ENCODE data around the gene TTLL5. TPM values are rescaled to one million over a fixed set of nuclear protein-coding genes. Genes with fewer than 3 reads are reported as not detected.

TTLL5 gene
- total RNA-seq, 2 experiments from 2014 or later, result 23.6 to 28.4 TPM

GRCh38 chr14:75705014-75705413 is 44.0 kb downstream of the TTLL5 start:
- H3K9me3 Mint-ChIP-seq, result no peaks in the 10 kb centered on the region
- peaks cover 8% of the 10 kb centered on the region for H3K36me3 Mint-ChIP-seq
- no peaks in the 10 kb centered on the region for H3K27me3 Mint-ChIP-seq
- ChIA-PET POLR2A (no interaction called here), CTCF (interaction anchor here (1.2 kb wide), 1 partner anchor 277 kb away, joined by 7 read pairs; the partner anchor contains the start of gene TGFB3)
- intact Hi-C loops (cut with micrococcal nuclease), result loop anchor here (1.0 kb wide), 1 partner anchor 32 kb away; no protein-coding TSS in a partner anchor
- H3K4me3 Mint-ChIP-seq, result no peak overlapping the region
- H3K4me1 Mint-ChIP-seq (ENCODE audit: low read depth), result no peaks in the 10 kb centered on the region
- no peak overlapping the region for H3K27ac Mint-ChIP-seq
- no peak for DNase-seq

GRCh38 chr14:75709207-75709812 is 48.3 kb downstream of the TTLL5 start:
- Mint-ChIP-seq H3K4me1 (ENCODE audit: low read depth) (no peaks in the 10 kb centered on the region), H3K4me3 (no peak overlapping the region), H3K9me3 (no peaks in the 10 kb centered on the region), H3K36me3 (no peaks in the 10 kb centered on the region), H3K27ac (no peak overlapping the region), H3K27me3 (no peaks in the 10 kb centered on the region)
- ChIA-PET POLR2A (interaction anchor here (0.6 to 1.0 kb wide), 2 partner anchors 85 to 171 kb away, joined by 3 read pairs; no protein-coding TSS in a partner anchor), CTCF (interaction anchor here (0.6 to 6.2 kb wide), 46 partner anchors 9 to 679 kb away, joined by 3 to 181 read pairs (median 5); partner anchors contain the start of genes ERG28, FLVCR2, IFT43 and TGFB3)
- DNase-seq, result peak; percentile 69
- intact Hi-C loops (cut with micrococcal nuclease), result loop anchor here (1.0 kb wide), 1 partner anchor 273 kb away; no protein-coding TSS in a partner anchor

GRCh38 chr14:75711105-75711795 is 50.2 kb downstream of the TTLL5 start:
- intact Hi-C loops (cut with micrococcal nuclease), result no loop called here
- POLR2A ChIA-PET, result no interaction called here
- DNase-seq, result peak; percentile 29
- no peak overlapping the region for H3K4me3 Mint-ChIP-seq
- no peak overlapping the region for H3K27ac Mint-ChIP-seq
- no peaks in the 10 kb centered on the region for H3K4me1 Mint-ChIP-seq (ENCODE audit: low read depth)
- H3K27me3 Mint-ChIP-seq, result no peaks in the 10 kb centered on the region
- CTCF ChIA-PET, result interaction anchor here (0.9 to 6.2 kb wide), 10 partner anchors 9 to 340 kb away, joined by 3 to 181 read pairs (median 5); partner anchors contain the start of genes FLVCR2, IFT43 and TGFB3
- H3K36me3 Mint-ChIP-seq, result no peaks in the 10 kb centered on the region
- no peaks in the 10 kb centered on the region for H3K9me3 Mint-ChIP-seq

- Mint-ChIP-seq H3K4me1 (ENCODE audit: low read depth) (no peaks in the 10 kb centered on the region), H3K4me3 (no peak overlapping the region), H3K36me3 (no peaks in the 10 kb centered on the region), H3K27ac (no peak overlapping the region), H3K9me3 (no peaks in the 10 kb centered on the region), H3K27me3 (no peaks in the 10 kb centered on the region)
- DNase-seq, result peak; percentile 28
- ChIA-PET POLR2A (no interaction called here), CTCF (interaction anchor here (1.0 to 6.2 kb wide), 5 partner anchors 9 to 339 kb away, joined by 3 to 181 read pairs (median 4); partner anchors contain the start of genes IFT43 and TGFB3)
- intact Hi-C loops (cut with micrococcal nuclease), result no loop called here
These were observed 50.8 kb downstream of the TTLL5 start for GRCh38 chr14:75711796-75712211.

GRCh38 chr14:75714991-75715390 is 53.9 kb downstream of the TTLL5 start:
- Mint-ChIP-seq H3K9me3 (no peaks in the 10 kb centered on the region), H3K27me3 (no peaks in the 10 kb centered on the region), H3K27ac (no peak overlapping the region), H3K36me3 (peaks cover 5% of the 10 kb centered on the region), H3K4me1 (ENCODE audit: low read depth) (no peaks in the 10 kb centered on the region), H3K4me3 (no peak overlapping the region)
- CTCF ChIA-PET, result interaction anchor here (1.1 kb wide), 1 partner anchor 192 kb away, joined by 4 read pairs; no protein-coding TSS in a partner anchor
- intact Hi-C loops (cut with micrococcal nuclease), result no loop called here
- no peak for DNase-seq
- POLR2A ChIA-PET, result no interaction called here

GRCh38 chr14:75715926-75716780 is 55.1 kb downstream of the TTLL5 start:
- no peaks in the 10 kb centered on the region for H3K27me3 Mint-ChIP-seq
- no peak for DNase-seq
- H3K27ac Mint-ChIP-seq, result no peak overlapping the region
- ChIA-PET POLR2A (no interaction called here), CTCF (interaction anchor here (1.1 kb wide), 1 partner anchor 191 kb away, joined by 4 read pairs; no protein-coding TSS in a partner anchor)
- no peaks in the 10 kb centered on the region for H3K4me1 Mint-ChIP-seq (ENCODE audit: low read depth)
- intact Hi-C loops (cut with micrococcal nuclease), result no loop called here
- H3K9me3 Mint-ChIP-seq, result no peaks in the 10 kb centered on the region
- peaks cover 9% of the 10 kb centered on the region for H3K36me3 Mint-ChIP-seq
- no peak overlapping the region for H3K4me3 Mint-ChIP-seq

GRCh38 chr14:75717729-75718128 is 56.7 kb downstream of the TTLL5 start:
- intact Hi-C loops (cut with micrococcal nuclease), result no loop called here
- ChIA-PET CTCF (interaction anchor here (1.4 kb wide), 1 partner anchor 9 kb away, joined by 7 read pairs; no protein-coding TSS in a partner anchor), POLR2A (no interaction called here)
- Mint-ChIP-seq H3K4me3 (no peak overlapping the region), H3K27ac (no peak overlapping the region), H3K4me1 (ENCODE audit: low read depth) (no peaks in the 10 kb centered on the region), H3K36me3 (peaks cover 16% of the 10 kb centered on the region), H3K9me3 (no peaks in the 10 kb centered on the region), H3K27me3 (no peaks in the 10 kb centered on the region)
- no peak for DNase-seq

GRCh38 chr14:75718199-75718598 is 57.2 kb downstream of the TTLL5 start:
- H3K27ac Mint-ChIP-seq, result no peak overlapping the region
- no peak overlapping the region for H3K4me3 Mint-ChIP-seq
- H3K9me3 Mint-ChIP-seq, result no peaks in the 10 kb centered on the region
- H3K36me3 Mint-ChIP-seq, result peaks cover 19% of the 10 kb centered on the region
- POLR2A ChIA-PET, result no interaction called here
- CTCF ChIA-PET, result interaction anchor here (0.6 to 1.4 kb wide), 2 partner anchors 9 to 211 kb away, joined by 3 to 7 read pairs; no protein-coding TSS in a partner anchor
- no peak for DNase-seq
- H3K4me1 Mint-ChIP-seq (ENCODE audit: low read depth), result no peaks in the 10 kb centered on the region
- H3K27me3 Mint-ChIP-seq, result no peaks in the 10 kb centered on the region
- intact Hi-C loops (cut with micrococcal nuclease), result no loop called here

- Mint-ChIP-seq H3K4me3 (no peak overlapping the region), H3K4me1 (ENCODE audit: low read depth) (peaks cover 13% of the 10 kb centered on the region), H3K9me3 (no peaks in the 10 kb centered on the region), H3K36me3 (peaks cover 24% of the 10 kb centered on the region), H3K27ac (no peak overlapping the region), H3K27me3 (no peaks in the 10 kb centered on the region)
- intact Hi-C loops (cut with micrococcal nuclease), result no loop called here
- POLR2A ChIA-PET, result no interaction called here
- CTCF ChIA-PET, result interaction anchor here (0.6 to 2.3 kb wide), 2 partner anchors 12 to 43 kb away, joined by 3 to 11 read pairs; no protein-coding TSS in a partner anchor
- DNase-seq, result no peak
These were observed 59.1 kb downstream of the TTLL5 start for GRCh38 chr14:75720116-75720515.

- intact Hi-C loops (cut with micrococcal nuclease), result no loop called here
- no peak for DNase-seq
- H3K27me3 Mint-ChIP-seq, result no peaks in the 10 kb centered on the region
- CTCF ChIA-PET, result interaction anchor here (0.8 to 2.3 kb wide), 3 partner anchors 9 to 12 kb away, joined by 3 to 11 read pairs (median 3); no protein-coding TSS in a partner anchor
- POLR2A ChIA-PET, result no interaction called here
- H3K9me3 Mint-ChIP-seq, result no peaks in the 10 kb centered on the region
- no peak overlapping the region for H3K27ac Mint-ChIP-seq
- no peak overlapping the region for H3K4me3 Mint-ChIP-seq
- H3K4me1 Mint-ChIP-seq (ENCODE audit: low read depth), result peaks cover 13% of the 10 kb centered on the region
- H3K36me3 Mint-ChIP-seq, result peaks cover 30% of the 10 kb centered on the region
These were observed 59.9 kb downstream of the TTLL5 start for GRCh38 chr14:75720842-75721498.

GRCh38 chr14:75723716-75724115 is 62.7 kb downstream of the TTLL5 start:
- POLR2A ChIA-PET, result no interaction called here
- no peak overlapping the region for H3K4me3 Mint-ChIP-seq
- H3K36me3 Mint-ChIP-seq, result peaks cover 38% of the 10 kb centered on the region
- intact Hi-C loops (cut with micrococcal nuclease), result loop anchor here (1.0 kb wide), 1 partner anchor 50 kb away; no protein-coding TSS in a partner anchor
- no peaks in the 10 kb centered on the region for H3K27me3 Mint-ChIP-seq
- H3K4me1 Mint-ChIP-seq (ENCODE audit: low read depth), result peaks cover 13% of the 10 kb centered on the region
- H3K27ac Mint-ChIP-seq, result no peak overlapping the region
- H3K9me3 Mint-ChIP-seq, result peaks cover 3% of the 10 kb centered on the region
- no peak for DNase-seq
- CTCF ChIA-PET, result interaction anchor here (0.6 to 2.5 kb wide), 2 partner anchors 15 to 106 kb away, joined by 3 to 10 read pairs; no protein-coding TSS in a partner anchor

Measured in activated CD4-positive, alpha-beta memory T cell treated with anti-CD3 and anti-CD28 coated beads for 36 hours (primary cell).